Measurements from ENCODE around the gene LTBP1.

The LTBP1 gene

DNA sequence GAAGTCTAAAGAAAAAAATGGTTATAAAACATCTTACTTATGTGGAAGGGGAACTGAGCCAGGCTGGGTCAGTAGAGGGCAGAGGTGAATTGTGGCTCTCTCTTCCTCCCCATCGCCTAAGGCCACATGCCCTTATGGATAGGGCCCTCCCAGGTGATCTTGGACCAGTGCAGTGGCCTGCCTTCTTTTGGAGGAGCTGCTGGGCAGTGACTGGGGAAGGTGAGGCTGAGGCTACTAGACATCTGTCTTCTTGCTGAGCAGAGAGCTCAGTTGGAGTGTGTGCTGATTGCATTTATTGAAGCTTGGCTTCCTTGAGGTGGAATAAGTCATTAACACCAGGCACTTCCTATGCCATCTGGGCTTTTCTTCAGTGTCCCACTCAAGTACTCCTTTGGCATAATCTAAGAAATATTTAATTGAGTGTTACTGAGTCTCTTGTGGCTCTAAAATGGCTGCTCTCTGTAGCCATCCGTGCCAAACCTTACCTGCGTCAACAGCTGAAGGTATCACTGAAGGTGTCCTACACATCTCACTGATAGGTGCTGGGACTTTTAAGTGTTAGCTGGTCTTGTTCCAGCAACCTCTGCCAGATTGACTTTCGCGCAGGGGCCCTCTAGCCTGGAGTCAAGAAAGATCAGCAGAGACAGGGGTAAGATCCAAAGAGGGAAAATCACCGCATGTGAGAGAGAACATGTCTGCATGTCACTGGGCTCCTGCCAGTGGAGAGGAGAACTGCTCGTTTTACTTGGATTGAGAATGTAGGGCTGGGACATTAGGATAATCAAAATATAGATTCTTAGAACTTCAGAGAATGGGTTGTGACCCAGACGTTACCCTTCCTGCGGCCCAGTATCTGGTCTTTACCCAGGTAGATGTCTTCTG, 256.1 kb downstream of the LTBP1 start:
- no peak for DNase-seq (ENCODE audit: low read depth in 2 of 2)

DNA sequence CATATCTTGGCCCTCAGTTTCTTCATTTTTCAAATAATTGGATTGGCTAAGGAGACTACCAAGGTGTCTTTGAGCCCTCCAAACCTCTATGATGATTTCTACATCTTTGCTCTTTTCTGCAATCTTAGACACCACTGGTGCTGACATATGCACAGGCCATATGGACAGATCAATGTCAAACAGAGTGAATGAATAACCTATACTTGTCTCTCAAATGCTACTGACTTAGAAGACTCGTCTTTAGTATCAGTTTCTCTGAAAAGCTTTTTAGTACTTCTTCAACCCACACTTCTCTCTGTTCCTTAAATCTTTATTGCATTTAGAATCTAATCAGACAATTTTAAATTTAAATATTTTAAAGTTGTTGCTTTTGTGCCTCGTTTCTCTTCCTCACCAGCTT, 258.2 kb downstream of the LTBP1 start:
- no peak for DNase-seq (ENCODE audit: low read depth in 2 of 2)

DNA sequence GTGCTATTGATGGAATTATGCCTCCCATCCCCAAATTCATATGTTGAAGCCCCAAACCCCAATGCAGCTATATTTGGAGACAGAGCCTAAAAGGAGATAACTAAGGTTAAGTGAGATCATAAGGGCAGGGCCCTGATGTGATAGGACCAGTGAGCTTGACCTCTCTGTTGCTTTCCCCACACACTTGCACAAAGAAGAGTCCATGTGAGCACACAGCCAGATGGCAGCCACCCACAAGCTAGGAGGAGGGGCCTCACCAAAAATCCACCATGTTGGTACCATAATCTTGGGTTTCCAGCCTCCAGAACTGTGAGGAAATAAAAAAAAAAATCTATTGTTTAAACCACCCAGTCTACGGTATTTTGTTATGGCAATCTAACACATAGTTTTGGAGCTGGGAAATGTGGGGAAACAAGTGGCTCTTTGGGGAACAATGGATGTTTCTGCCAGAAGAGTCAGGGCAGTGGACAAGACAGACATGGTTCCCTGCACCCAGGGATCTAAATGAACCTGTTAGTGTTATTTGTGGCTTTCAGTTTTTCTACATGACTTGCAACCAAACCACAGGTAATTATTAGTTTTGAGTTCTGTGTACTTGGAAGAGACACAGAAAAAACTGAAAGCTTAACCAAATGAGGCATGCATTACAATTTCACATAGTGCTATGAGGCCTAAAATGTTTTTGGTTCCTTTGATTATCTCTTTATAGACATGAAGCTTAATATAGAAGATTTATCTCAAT, 259.1 kb downstream of the LTBP1 start:
- DNase-seq (ENCODE audit: low read depth in 2 of 2) = no peak

DNA sequence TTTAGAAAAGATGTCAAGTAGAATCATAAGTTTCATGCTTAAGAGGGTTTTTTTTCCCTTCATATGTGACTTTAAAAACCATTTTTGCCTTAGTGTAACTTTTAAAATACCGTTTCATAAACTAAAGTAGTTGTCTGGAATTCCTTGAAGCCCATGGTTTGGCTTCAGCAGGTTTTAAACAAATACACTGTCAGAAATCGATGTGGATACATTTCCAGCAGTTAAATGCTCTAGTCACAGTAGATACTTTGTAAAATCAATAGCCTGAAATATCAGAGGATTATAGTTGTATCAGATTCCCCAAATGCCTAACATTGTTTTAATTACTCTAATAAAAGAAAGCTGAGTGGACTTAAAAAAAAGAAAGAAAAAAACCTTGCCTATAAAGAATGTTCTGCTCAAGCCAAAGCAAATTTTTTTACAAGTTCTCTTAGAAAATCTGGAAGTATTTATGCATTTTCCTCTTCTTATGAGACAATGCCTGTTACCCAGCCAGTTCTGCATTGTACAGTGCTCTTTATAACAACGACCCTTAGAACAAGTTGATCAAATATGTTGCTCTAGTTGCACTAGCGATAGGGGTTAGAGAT, 260.5 kb downstream of the LTBP1 start:
- no peak for DNase-seq (ENCODE audit: low read depth in 2 of 2)

DNA sequence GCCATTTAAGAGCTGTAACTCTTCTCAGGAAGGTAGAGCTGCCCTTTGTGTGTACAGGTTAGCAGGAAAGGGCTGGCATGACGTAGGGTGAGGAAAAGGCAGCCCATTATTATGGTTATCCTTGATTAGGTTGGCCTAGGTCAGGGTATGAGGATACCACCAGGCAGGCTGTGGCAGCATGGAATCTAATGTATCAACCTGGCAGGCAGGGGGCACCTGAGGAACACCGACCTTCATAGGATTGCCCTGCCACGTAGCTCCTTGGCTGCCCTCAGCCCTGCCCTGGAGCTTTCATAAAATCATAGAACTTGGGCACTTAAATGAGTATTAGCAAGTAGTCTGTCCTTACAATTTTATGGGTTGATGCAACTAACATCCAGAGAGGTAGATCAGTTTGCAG, 261.6 kb downstream of the LTBP1 start:
- DNase-seq (ENCODE audit: low read depth in 2 of 2) = no peak

DNA sequence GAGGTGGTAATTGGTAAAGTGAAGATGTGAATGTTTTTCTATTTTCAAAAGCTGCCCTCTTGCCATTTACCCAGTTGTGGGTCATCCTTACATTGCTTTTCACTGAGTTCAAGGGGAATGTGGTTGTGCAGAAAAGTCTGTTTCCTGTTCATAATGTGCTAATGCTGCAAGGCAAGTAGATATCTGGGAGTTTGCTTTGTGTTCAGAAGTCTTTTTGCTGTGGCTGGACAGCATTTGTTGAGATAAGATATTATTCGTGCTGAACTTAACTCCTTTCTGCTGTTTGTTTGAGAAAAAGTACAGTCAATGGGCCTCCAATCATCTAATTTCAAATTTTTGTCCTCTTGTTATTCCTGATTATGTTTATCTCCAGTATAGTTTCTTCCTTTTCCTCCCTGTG, 263.2 kb downstream of the LTBP1 start:
- no peak for DNase-seq (ENCODE audit: low read depth in 2 of 2)

DNA sequence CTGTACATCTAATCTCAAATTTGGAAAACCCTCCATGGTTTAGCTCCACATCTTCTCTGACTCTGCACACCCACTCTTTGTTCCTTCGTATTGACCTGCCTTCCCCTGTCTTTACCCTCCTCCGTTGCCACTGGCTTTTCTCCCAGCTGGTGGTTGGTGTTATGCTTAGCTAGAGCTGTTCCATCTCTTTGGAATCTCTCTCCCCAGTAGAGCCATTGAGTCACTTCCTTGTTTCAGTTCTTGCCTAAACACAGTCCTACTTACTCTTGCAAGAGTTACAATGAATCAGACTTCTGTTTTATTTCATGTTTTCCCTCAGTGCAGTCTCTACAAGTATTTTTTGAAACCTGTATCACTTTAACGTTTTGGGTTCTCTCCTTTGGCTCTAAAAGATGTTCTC, 263.9 kb downstream of the LTBP1 start:
- no peak for DNase-seq (ENCODE audit: low read depth in 2 of 2)

DNA sequence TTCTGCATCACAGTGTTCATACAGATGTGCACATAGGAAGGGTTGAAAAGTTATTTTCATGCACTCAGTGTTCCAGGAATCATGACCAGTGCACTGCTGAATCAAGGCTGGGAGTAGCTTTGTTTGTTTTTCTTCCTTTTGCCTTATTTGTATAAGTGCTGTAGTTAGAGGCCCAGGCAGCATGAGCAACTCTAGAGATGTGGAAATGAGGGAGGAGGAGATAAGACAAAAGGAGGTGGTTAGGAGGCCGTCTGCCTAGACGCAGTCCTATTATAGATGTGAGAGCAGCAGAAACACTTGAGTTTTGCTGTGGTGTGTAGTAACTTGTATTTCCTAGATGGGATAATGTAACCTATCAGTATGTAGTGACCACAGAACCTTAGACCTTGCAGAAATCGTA, 265.4 kb downstream of the LTBP1 start:
- no peak for DNase-seq (ENCODE audit: low read depth in 2 of 2)

DNA sequence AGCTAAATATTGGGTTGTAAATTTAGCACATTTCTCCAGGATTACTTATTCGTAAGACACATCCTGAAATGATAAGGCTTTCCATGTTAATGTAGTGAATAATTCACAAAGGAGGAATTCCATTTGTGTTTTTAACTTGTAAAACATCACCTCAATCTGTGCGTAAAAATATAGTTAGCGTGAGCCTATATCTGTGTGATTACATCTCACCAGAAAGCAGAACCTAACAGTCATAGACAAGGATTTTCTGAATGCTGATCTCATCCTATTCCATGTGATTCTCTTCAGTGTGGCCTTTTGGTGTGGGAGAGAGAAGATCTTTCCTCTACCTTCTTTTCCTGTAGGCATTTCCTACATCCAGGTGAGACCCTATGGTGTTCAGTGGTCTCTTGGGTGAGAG, 266.5 kb downstream of the LTBP1 start:
- no peak for DNase-seq (ENCODE audit: low read depth in 2 of 2)

DNA sequence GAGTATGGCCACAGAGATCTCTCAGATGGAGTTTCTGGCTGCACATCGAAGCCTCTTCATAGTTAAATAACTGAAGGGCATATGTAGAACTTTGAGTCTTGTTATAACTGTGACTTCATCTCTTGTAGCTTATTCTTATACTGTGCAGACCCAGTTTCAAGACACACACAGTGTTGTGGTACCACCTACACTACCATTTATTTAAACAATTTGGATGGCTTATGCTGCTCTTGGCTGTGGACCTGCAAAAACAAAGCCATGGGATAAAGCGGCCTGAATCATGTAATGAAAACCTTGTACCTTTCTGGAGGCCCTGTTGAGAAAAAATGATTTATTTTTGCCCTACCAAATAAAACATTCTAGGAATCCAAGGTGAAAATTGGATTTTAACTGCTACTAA, 266.9 kb downstream of the LTBP1 start:
- no peak for DNase-seq (ENCODE audit: low read depth in 2 of 2)

DNA sequence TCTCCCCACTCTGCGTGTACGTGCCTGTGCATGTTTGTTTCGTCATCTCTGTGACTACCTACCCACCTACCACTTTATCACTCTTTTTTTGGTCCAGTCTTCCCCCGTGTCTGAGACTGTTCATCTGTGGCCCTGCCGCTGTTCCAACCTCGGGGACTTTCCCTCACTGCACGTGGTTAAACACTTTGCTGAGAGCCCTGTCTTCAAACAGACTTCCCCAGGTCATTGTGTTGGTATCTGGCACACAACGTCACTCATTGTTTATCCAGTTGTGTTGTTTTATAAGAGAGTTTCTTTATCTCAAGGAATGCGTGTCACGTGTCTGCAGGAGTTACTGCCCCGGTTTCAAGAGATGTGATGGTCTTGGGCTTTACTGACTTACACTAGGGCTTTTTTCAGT, 267.7 kb downstream of the LTBP1 start:
- DNase-seq (ENCODE audit: low read depth in 2 of 2) = no peak

DNA sequence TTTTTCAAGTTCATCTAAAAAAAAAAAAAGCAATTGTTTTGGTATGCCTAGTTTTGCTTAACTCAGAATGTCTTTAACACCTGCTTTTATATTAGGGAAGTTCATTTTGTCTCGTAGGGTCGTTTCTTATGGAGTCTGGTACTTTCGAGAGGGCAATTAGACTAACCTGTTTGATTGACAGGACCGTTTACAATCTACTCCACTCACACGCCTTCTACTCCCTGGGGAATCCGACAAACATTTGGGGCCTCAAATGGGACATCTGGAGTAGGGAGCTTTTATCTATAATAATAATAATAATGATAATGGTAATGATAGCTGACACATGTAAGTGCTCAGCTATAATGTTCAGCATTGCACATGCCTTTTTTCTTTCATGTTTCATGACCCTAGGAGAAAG, 268.1 kb downstream of the LTBP1 start:
- DNase-seq (ENCODE audit: low read depth in 2 of 2) = no peak

DNA sequence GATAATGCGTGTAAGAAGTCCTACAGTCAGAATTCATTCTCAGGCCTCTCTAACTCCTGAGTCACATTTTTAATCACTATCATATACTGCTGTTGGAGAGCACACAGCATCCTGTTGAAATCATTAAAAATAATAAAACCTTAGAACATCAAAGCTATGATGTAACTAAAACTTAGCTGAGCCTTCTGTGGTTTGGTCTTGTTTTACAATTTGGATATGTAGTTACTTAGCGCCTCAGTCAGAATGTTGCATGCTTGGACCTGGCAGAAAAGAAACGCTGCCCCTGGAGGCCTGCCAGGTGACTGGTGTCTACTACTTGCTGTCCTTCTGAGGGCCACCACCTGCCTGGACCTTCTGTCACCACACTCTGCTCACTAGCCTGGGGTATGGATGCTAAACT, 268.5 kb downstream of the LTBP1 start:
- DNase-seq (ENCODE audit: low read depth in 2 of 2) = no peak

DNA sequence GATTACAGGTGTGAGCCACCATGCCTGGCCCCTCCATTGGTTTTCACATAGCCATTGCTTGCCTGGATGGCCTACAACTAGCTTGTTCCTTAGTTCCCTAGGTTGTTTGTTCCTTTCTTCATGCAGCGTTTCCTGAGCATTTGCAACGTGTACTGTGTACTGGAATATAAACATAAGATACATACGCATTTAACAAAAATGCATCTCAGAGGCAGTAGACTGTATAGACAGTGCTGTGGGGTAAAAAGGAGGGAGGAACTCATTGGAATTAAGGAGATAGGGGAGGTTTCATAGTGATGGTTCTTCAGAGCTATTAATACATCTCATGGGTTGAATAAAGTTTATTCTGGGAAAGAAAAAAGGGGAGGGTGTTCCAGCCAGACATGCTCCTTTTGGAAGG, 269.2 kb downstream of the LTBP1 start:
- DNase-seq (ENCODE audit: low read depth in 2 of 2) = no peak

DNA sequence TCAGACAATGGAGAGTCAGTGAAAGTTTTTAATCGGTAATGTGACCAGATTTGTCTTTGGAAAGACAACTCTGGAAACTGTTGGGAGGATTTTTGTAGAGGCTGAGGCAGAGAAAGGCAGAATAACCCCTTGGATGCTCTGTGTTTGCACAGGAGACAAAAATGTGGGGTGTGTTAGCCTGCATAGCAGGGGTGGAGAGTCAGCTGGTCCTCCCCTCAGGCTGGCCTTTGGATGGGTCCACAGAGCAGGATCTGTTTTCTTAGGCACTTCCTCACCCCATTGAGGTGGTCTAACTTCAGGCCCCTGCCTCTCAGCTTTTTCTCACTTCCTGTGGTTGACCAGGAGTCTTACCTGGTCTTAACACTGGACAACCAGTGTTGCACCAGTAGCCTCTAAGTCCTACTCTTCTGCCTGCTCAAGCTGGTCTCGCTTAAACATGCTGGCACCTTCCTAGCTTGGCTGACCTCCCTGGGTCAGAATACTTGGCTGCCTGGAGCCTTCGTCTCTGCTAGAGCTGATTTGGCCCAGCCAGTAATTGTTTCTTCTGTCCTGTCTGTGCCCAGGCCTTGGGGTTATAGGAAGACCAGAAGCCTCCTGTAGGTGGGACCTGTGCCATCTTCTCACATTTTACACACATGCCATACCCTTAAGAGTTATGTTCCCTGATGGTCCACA, 269.9 kb downstream of the LTBP1 start:
- DNase-seq (ENCODE audit: low read depth in 2 of 2) = no peak

DNA sequence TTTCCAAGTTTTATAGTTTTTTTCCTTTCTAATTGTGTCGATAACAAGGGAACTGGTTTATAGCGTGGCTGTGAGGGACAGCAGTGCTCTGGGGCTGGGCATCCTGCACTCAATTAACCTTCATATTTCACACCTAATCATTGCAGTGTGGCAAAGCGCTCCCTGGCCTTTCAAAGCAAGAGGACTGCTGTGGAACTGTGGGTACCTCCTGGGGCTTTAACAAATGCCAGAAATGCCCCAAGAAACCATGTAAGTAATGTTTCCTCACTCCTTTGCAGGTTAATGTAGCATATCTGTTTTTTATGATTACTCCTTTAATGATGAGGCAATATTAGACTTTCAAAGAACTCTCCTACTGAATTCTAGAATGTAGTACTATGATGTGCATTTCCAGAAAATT, 270.7 kb downstream of the LTBP1 start:
- no peak for DNase-seq (ENCODE audit: low read depth in 2 of 2)

DNA sequence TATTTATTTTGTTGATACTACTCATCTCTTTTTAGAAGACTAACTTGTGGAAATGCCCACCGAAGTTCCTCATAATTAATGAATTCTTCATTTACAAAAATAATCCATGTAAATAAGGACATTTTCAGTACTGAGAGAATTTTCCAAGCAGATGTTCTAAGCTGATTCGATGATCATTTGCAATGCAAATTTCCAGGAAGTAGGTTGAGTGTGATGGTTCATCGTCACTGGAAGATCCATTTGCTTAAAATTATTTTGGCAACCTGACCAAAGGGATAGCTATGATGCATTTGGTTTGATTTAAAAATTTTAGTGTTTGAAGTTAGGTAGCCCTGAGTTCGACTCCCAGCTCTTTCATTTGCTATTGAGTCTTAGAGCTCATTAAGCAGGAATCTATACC, 272.4 kb downstream of the LTBP1 start:
- DNase-seq (ENCODE audit: low read depth in 2 of 2) = no peak

DNA sequence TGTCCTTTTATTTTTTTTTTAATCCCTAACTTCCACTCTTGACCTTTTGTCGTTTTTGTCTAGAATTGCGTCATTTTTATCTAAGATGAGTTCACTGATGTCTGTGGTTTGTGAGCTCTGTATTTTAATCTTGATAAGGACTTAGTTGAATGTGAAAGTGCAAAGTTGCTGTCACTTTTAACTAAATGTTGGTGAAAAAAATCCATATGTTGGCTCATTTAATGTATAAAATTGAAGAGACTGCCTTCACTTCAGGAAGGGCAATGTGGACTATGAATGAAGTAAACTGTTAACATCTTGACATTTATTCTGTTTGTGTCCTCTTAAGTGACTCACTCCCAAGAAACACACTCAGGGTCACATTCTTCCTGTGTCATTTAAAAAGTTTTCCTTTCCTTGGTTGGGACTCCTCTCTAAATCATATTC, 273.1 kb downstream of the LTBP1 start:
- DNase-seq (ENCODE audit: low read depth in 2 of 2) = no peak

DNA sequence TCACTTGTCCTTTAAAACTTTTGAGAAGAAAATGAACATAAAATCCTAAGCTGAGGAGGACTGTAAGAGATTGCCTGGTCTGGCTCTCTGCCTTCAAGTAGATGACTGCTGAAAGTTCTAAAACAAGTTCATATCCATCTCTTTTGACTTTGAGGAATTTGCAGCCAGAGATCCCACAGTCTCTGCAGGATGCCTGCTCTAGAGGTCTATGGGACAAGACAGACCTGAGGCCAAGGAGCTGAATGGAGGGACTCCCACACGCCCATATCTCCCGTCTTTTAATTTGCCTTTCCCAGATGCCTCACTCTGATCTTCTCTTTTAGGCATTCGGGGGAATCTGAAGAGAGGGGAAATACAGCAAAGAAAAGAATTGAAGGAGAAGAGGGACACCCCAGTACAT, 273.8 kb downstream of the LTBP1 start:
- DNase-seq (ENCODE audit: low read depth in 2 of 2) = no peak

DNA sequence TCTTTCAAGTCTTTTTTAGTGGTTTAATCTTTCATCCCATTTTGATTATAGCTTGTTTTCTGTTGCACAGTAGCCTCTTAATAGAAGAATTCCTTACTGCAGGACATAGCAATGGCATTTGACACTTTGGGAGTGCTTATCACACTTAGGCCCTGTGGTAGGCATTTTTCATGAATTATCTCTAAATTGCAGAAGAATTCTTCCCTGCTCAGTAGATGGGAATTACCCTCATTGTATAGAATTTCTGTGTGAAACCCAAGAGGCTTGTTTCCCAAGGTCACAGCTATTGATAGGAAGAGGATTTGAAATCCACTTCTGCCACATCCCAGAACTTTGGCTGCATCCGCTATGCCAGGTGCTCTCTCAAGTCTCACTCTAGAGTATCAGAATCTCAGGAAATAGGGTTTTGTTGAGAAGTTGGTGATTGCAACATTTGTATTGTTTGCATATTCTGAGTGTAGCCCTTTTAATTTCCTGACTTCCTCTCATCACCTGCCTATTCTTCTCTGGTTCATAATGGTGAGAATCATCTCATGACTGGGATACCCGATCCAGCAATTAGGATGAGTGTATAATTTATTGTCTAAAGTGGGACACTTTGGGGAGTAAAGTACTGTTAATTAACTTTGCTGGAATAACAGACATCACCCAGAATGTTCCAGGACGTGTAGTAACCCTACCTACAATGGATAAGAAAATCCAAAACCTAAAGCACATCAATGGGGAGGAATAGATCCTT, 274.5 kb downstream of the LTBP1 start:
- DNase-seq (ENCODE audit: low read depth in 2 of 2) = no peak

DNA sequence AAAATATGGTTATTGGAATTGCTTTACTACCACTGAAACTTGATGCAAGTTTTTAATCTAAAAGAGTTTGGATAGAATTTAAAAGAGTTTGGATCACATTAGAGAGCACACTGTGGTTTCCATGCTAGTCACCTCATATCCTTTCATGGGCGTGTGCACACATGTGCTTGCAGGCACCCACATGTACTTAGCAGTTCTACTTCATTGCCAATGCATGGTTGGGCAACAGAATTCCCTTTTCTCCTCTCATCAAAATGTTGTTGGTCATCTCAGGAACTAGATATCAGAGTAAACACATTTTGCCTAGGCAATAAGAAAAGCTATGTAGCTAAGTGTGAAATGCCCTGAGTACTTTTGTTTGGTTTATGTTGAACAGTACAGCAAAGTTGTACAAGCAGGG, 275.6 kb downstream of the LTBP1 start:
- DNase-seq (ENCODE audit: low read depth in 2 of 2) = no peak

DNA sequence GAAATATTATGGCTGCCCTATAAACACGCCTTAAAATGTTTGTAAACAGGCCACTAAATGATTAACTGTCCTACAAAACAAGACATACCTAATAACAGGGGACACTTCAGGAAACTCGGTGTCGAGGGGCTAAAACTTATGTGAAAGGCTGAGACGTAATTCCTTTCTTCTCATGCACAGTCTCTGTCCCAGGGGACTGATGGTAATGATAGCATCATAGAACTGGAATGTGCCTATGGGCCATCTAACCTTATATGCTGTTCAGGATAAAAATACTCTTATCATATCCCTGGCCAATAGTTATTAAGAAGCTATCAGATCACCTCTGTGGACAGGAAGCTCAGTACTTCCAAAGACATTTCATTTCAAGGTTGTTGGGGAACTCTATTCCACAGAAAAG, 277.1 kb downstream of the LTBP1 start:
- no peak for DNase-seq (ENCODE audit: low read depth in 2 of 2)
